Psoas muscle (tissue), 8 donors: ENCODE measurements around the gene FOXE1. TPM values are rescaled to one million over a fixed set of nuclear protein-coding genes. Genes with fewer than 3 reads are reported as not detected.

Experiments used
- ATAC-seq, 4 donors: fragments of 200-7000 bp; cut with Tn5 transposase; one replicate each; pipeline ENCODE4 v1.9.1; 2020; ENCODE audit warnings: moderate library complexity in 3 of 4, mild to moderate bottlenecking in 2 of 4
- DNase-seq, 2 donors: peaks; one replicate each; pipeline ENCODE4 v3.0.0-alpha.2; 2020
- H3K27ac ChIP-seq: fragments of 200-600 bp; one replicate; pipeline ENCODE4 v1.8.0; 2022
- H3K27me3 ChIP-seq, 3 donors: fragments of 200-600 bp in 1 of 3; one replicate each; pipeline versions ENCODE4 v1.6.1 to v1.8.0; 2013 to 2022; ENCODE audit warnings: low read length in 2 of 3, mild to moderate bottlenecking in 2 of 3, moderate library complexity in 1 of 3; ENCODE audit not compliant: insufficient read depth in 3 of 3
- H3K36me3 ChIP-seq, 2 donors: fragments of 200-600 bp in 1 of 2; one replicate each; pipeline versions ENCODE4 v1.6.1 to v1.8.0; 2013 to 2022; ENCODE audit warnings: low read depth in 1 of 2, mild to moderate bottlenecking in 1 of 2, moderate library complexity in 1 of 2; ENCODE audit not compliant: insufficient read depth in 1 of 2
- H3K4me1 ChIP-seq: fragments of 200-600 bp; one replicate; pipeline ENCODE4 v1.8.0; 2022
- H3K4me3 ChIP-seq: fragments of 200-600 bp; one replicate; pipeline ENCODE4 v1.8.0; 2022; ENCODE audit warnings: mild to moderate bottlenecking
- H3K9me3 ChIP-seq: fragments of 200-600 bp; one replicate; pipeline ENCODE4 v1.8.0; 2022
- CTCF ChIP-seq: fragments of 200-600 bp; IDR thresholded peaks from one replicate; pipeline ENCODE4 v1.8.0; 2022; ENCODE audit warnings: antibody characterized with exemption
- WGBS, 3 donors: extraction: QIAGEN DNeasy Blood & Tissue Kit; methylation state at CpG; one replicate each; pipeline versions ENCODE4 v1.1.6 to v1.1.7; 2013; 5-methylcytosine and 5-hydroxymethylcytosine counted together
- intact Hi-C, 2 donors: fragments of 100-400 bp; cut with DNase I; formaldehyde crosslinking; loops; one replicate each; pipeline versions ENCODE4 v1.11.0 to v1.14.2; 2022
- polyA plus RNA-seq, 3 donors: library from polyadenylated mRNA; stranded (reverse); fragments of 200-250 nt; gene quantifications; one replicate each; pipeline ENCODE4 v1.2.3, GENCODE V29; 2013
- total RNA-seq, 4 donors: library from RNA; stranded (reverse); fragmentation: NEBNext Ultra II Directional in 2 of 4; extraction: Animal tissue kit (Norgen Biotek cat#: 25700) in 2 of 4; gene quantifications; one replicate each; pipeline versions ENCODE4 v1.2.1 to v1.2.4, GENCODE V29; 2021 to 2023
- donor health status: healthy with polysubstance abuse.
- donor health status: DM: no; HTN: no; CAD: no; lungs with moderate emphysema.
- donor health status: Bipolar disorder and iron deficiency.
- donor health status: healthy.
- donor health status: DM: yes; HTN: yes; CAD: no.
- donor health status: DM: no; HTN: no; CAD: no.
- donor health status: DM: no; HTN: no; CAD: no.
- donor health status: DM: yes; HTN: yes; CAD: no.

The FOXE1 gene
- total and polyA plus RNA-seq, 7 donors: not detected

GRCh38 chr9:97873425-97873824 lies 20.4 kb downstream of the FOXE1 start:
- Histone ChIP-seq H3K36me3 (no peaks in the 10 kb centered on the region), H3K27ac (no peak overlapping the region), H3K4me1 (no peaks in the 10 kb centered on the region), H3K9me3 (peaks cover 3% of the 10 kb centered on the region), H3K27me3 (no peaks in the 10 kb centered on the region), H3K4me3 (no peak overlapping the region)
- DNase-seq: no peak
- intact Hi-C loops: no loop called here
- no peak for TF ChIP-seq CTCF
- no peak for ATAC-seq
- 77 to 87% (median 77%) methylated on average over 3 of the region's 3 CpGs for WGBS, 3 donors

GRCh38 chr9:97873882-97874281 lies 20.9 kb downstream of the FOXE1 start:
- DNase-seq (no peak), ATAC-seq (no peak)
- H3K4me3 ChIP-seq: no peak overlapping the region
- no peak overlapping the region for H3K27ac ChIP-seq
- no peaks in the 10 kb centered on the region for H3K27me3 ChIP-seq
- H3K9me3 ChIP-seq: peaks cover 3% of the 10 kb centered on the region
- intact Hi-C loops: no loop called here
- no peaks in the 10 kb centered on the region for H3K36me3 ChIP-seq
- 68 to 78% (median 72%) methylated on average over 6 of the region's 6 CpGs for WGBS, 3 donors
- TF ChIP-seq CTCF: no peak
- H3K4me1 ChIP-seq: no peaks in the 10 kb centered on the region

DNA sequence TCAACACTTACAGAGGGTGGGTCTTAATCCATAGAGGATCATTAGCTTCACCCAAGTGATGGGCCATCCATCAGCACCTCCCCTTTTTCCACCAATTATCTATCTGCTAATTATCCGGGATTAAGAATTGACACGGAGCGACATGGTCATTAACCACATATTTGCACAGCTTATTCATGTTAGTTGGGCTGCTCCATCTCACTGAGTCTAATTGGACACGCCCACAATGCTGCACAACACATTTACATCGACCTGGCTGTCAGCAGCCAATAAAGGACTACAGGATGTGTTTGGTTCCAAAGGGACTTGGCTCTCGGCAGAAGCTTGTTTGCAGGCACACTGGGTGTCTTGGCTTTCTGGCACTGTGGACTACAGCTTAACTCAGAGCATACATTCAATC lies 21.6 kb downstream of the FOXE1 start:
- H3K36me3 ChIP-seq: no peaks in the 10 kb centered on the region
- WGBS, 3 donors: 62 to 63% (median 63%) methylated on average over 6 of the region's 6 CpGs
- intact Hi-C loops: no loop called here
- TF ChIP-seq CTCF: no peak
- peaks cover 3% of the 10 kb centered on the region for H3K9me3 ChIP-seq
- DNase-seq: no peak
- H3K4me1 ChIP-seq: no peaks in the 10 kb centered on the region
- no peak overlapping the region for H3K27ac ChIP-seq
- no peaks in the 10 kb centered on the region for H3K27me3 ChIP-seq
- no peak for ATAC-seq
- no peak overlapping the region for H3K4me3 ChIP-seq

- Histone ChIP-seq H3K27ac (no peak overlapping the region), H3K27me3 (no peaks in the 10 kb centered on the region), H3K4me3 (no peak overlapping the region), H3K4me1 (no peaks in the 10 kb centered on the region), H3K9me3 (peaks cover 3% of the 10 kb centered on the region), H3K36me3 (no peaks in the 10 kb centered on the region)
- no peak for TF ChIP-seq CTCF
- no peak for ATAC-seq
- intact Hi-C loops: no loop called here
- no peak for DNase-seq
- WGBS, 3 donors: 78 to 83% (median 81%) methylated on average over 5 of the region's 5 CpGs
Measured at GRCh38 chr9:97875111-97875510, 22.1 kb downstream of the FOXE1 start.

DNA sequence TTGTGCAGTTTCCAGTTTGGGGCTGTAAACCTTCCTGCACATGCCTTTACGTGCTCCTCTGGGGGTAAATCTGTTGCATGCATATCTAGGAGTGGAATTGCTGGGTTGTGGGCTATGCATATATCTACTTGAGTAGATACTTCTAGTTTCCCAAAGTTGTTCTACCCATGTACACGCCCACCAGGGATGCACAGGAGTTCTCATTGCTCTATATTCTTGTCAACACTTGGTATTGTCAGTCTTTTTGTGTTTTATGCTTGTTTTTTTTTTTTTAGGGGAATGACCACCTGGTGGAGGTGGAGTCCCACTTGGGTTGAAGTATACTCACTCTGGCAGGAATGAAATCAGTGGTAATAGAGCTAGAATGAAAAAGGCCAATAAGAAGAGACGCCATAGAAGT lies 23.0 kb downstream of the FOXE1 start:
- no peak overlapping the region for H3K4me3 ChIP-seq
- no peak for TF ChIP-seq CTCF

More for the DNA sequence above, 23.0 kb downstream of the FOXE1 start:
- WGBS, 3 donors: 89 to 95% (median 93%) methylated on average over 3 of the region's 3 CpGs
- DNase-seq (no peak), ATAC-seq (no peak)
- H3K27me3 ChIP-seq: no peaks in the 10 kb centered on the region
- intact Hi-C loops: no loop called here
- H3K4me1 ChIP-seq: no peaks in the 10 kb centered on the region
- H3K9me3 ChIP-seq: peaks cover 3% of the 10 kb centered on the region
- no peaks in the 10 kb centered on the region for H3K36me3 ChIP-seq
- no peak overlapping the region for H3K27ac ChIP-seq
